NCI-H1417 (cell line): Measurements from ENCODE around the gene DPM3.
"Not testable (repeated sequence)": the region's sequence is repeated elsewhere in the genome, so short reads cannot be mapped to it uniquely, and the experiment has no call there.

ENCODE experiments used
- DNase-seq, 3 experiments: peaks; one replicate each; lab custom pipeline; 2025; lab: John Stamatoyannopoulos, UW

The DPM3 gene

GRCh38 chr1:155125946-155126555 is 14.3 kb downstream of the DPM3 start:
- peak in 2 of 3 experiments; percentile 86 to 92 for DNase-seq

- DNase-seq, result no peak
These were observed 14.8 kb downstream of the DPM3 start for GRCh38 chr1:155125511-155125945.

- no peak for DNase-seq
These were observed 15.5 kb downstream of the DPM3 start for GRCh38 chr1:155124503-155125463.

GRCh38 chr1:155123801-155124200 is 16.5 kb downstream of the DPM3 start:
- DNase-seq, result no peak

GRCh38 chr1:155122308-155122707 is 18.0 kb downstream of the DPM3 start:
- no peak for DNase-seq

GRCh38 chr1:155121249-155121648 is 19.1 kb downstream of the DPM3 start:
- no peak for DNase-seq

- DNase-seq, result no peak
These were observed 20.1 kb downstream of the DPM3 start for GRCh38 chr1:155120253-155120652.

GRCh38 chr1:155118090-155118489 is 22.2 kb downstream of the DPM3 start:
- not testable (repeated sequence) for DNase-seq

GRCh38 chr1:155117610-155118009 is 22.7 kb downstream of the DPM3 start:
- DNase-seq, result peak; percentile 11 to 57 (median 56)

GRCh38 chr1:155116113-155116764 is 24.1 kb downstream of the DPM3 start:
- DNase-seq, result no peak

GRCh38 chr1:155113450-155113980 is 26.8 kb downstream of the DPM3 start:
- DNase-seq, result peak in 2 of 3 experiments; percentile 10 to 62

GRCh38 chr1:155110826-155111225 is 29.5 kb downstream of the DPM3 start:
- no peak for DNase-seq

GRCh38 chr1:155110381-155110780 is 29.9 kb downstream of the DPM3 start:
- DNase-seq, result no peak

GRCh38 chr1:155108296-155108695 is 32.0 kb downstream of the DPM3 start:
- no peak for DNase-seq

- DNase-seq, result no peak
These were observed 32.7 kb downstream of the DPM3 start for GRCh38 chr1:155107309-155108264.

GRCh38 chr1:155106862-155107261 is 33.5 kb downstream of the DPM3 start:
- peak in 2 of 3 experiments; percentile 44 to 55 for DNase-seq

GRCh38 chr1:155105604-155106011 is 34.7 kb downstream of the DPM3 start:
- DNase-seq, result no peak

GRCh38 chr1:155104605-155105534 is 35.5 kb downstream of the DPM3 start:
- DNase-seq, result no peak

GRCh38 chr1:155103325-155103724 is 37.0 kb downstream of the DPM3 start:
- no peak for DNase-seq

GRCh38 chr1:155099331-155099730 is 41.0 kb downstream of the DPM3 start:
- no peak for DNase-seq
